SK-N-SH (cell line): ENCODE data around the gene SLC9A4. TPM values are rescaled to one million over a fixed set of nuclear protein-coding genes. Genes with fewer than 3 reads are reported as not detected.
A peak's percentile ranks its signal among the peaks of the same experiment; 100 is the strongest.

Source experiments
- CTCF ChIA-PET: fragments of 300-600, 350-600 bp; formaldehyde crosslinking; extraction: SDS; loops from one replicate; lab custom pipeline; 2021; lab: Yijun Ruan, JAX
- POLR2A ChIA-PET: fragments of 350-600 bp; sonication (Branson Sonifier 250); formaldehyde crosslinking; extraction: SDS; loops from one replicate; lab custom pipeline; 2020; ENCODE audit warnings: antibody characterized with exemption, inconsistent platforms; lab: Yijun Ruan, JAX
- DNase-seq: peaks from one replicate; pipeline ENCODE4 v3.0.0; 2012
- H2AFZ ChIP-seq: fragments of 200-600 bp; sonication (generic); 2 replicates; pipeline ENCODE4 v1.8.1; 2016; ENCODE audit warnings: antibody characterized with exemption, mild to moderate bottlenecking, low read depth
- H3F3A ChIP-seq: fragments of 200-600 bp; sonication (generic); replicated peaks from 2 replicates; pipeline ENCODE3; 2016; ENCODE audit warnings: antibody characterized with exemption, mild to moderate bottlenecking; ENCODE audit not compliant: insufficient read depth
- H3K27ac ChIP-seq, 2 experiments: fragments of 200-500 bp in 1 of 2; fragments of 200-600 bp in 1 of 2; sonication (Bioruptor generic) in 1 of 2; sonication (generic), shearing (Covaris generic) in 1 of 2; 2 replicates each; pipeline versions ENCODE4 v1.5.1 to v1.6.1; 2014 to 2016; ENCODE audit warnings: low read depth in 2 of 2, inconsistent platforms in 1 of 2, low read length in 1 of 2, mild to moderate bottlenecking in 1 of 2, mixed read lengths in 1 of 2
- H3K27me3 ChIP-seq: fragments of 200-600 bp; sonication (generic), shearing (Covaris generic); 2 replicates; pipeline ENCODE4 v1.6.1; 2016; ENCODE audit warnings: mixed run types; ENCODE audit not compliant: insufficient read depth
- H3K36me3 ChIP-seq, 2 experiments: fragments of 200-500 bp in 1 of 2; fragments of 200-600 bp in 1 of 2; sonication (Bioruptor generic) in 1 of 2; sonication (generic) in 1 of 2; replicated peaks in 1 of 2; 2 replicates each; pipeline versions ENCODE3 to v1.5.1; 2014 to 2016; ENCODE audit warnings: low read length in 1 of 2, mild to moderate bottlenecking in 1 of 2; ENCODE audit not compliant: insufficient read depth in 2 of 2, control insufficient read depth in 1 of 2
- H3K4me1 ChIP-seq, 2 experiments: fragments of 200-500 bp in 1 of 2; fragments of 200-600 bp in 1 of 2; sonication (Bioruptor generic) in 1 of 2; sonication (generic), shearing (Covaris generic) in 1 of 2; 2 replicates each; pipeline versions ENCODE4 v1.5.1 to v1.6.1; 2014 to 2016; ENCODE audit warnings: low read depth in 1 of 2, low read length in 1 of 2, mixed run types in 1 of 2; ENCODE audit not compliant: insufficient read depth in 2 of 2, control insufficient read depth in 1 of 2
- H3K4me2 ChIP-seq: fragments of 200-600 bp; sonication (generic), shearing (Covaris generic); 2 replicates; pipeline ENCODE4 v1.6.1; 2017; ENCODE audit warnings: mixed run types
- H3K4me3 ChIP-seq, 2 experiments: fragments of 200-500 bp in 1 of 2; fragments of 200-600 bp in 1 of 2; sonication (Bioruptor generic) in 1 of 2; sonication (generic), shearing (Covaris generic) in 1 of 2; 2 replicates each; pipeline versions ENCODE4 v1.5.1 to v1.8.1; 2014 to 2016; ENCODE audit warnings: low read depth in 2 of 2, inconsistent platforms in 1 of 2, low read length in 1 of 2, mild to moderate bottlenecking in 1 of 2, mixed read lengths in 1 of 2, moderate library complexity in 1 of 2
- H3K79me2 ChIP-seq: fragments of 200-600 bp; sonication (generic); 2 replicates; pipeline ENCODE4 v1.8.1; 2017; ENCODE audit warnings: mild to moderate bottlenecking; ENCODE audit not compliant: insufficient read depth
- H3K9ac ChIP-seq: fragments of 200-600 bp; sonication (generic); 2 replicates; pipeline ENCODE4 v1.6.1; 2017; ENCODE audit warnings: mixed run types
- H3K9me2 ChIP-seq: fragments of 200-600 bp; sonication (generic); 2 replicates; pipeline ENCODE4 v1.6.1; 2017; ENCODE audit warnings: mixed run types
- H3K9me3 ChIP-seq: fragments of 200-600 bp; sonication (generic); 2 replicates; pipeline ENCODE4 v1.6.1; 2017; ENCODE audit warnings: mixed run types, mild to moderate bottlenecking, moderate library complexity
- H4K20me1 ChIP-seq: fragments of 200-600 bp; sonication (generic); 2 replicates; pipeline ENCODE4 v1.6.1; 2017; ENCODE audit warnings: mild to moderate bottlenecking, mixed run types; ENCODE audit not compliant: insufficient read depth
- CHD2 ChIP-seq: fragments of 150-350 bp; IDR thresholded peaks from 2 replicates; pipeline ENCODE4 v1.6.1; 2018; ENCODE audit warnings: low read length; ENCODE audit not compliant: partially characterized antibody
- ELF1 ChIP-seq: IDR thresholded peaks from 2 replicates; pipeline ENCODE4 v1.4.0; 2012
- EZH2phosphoT487 ChIP-seq: fragments of 200-600 bp; sonication (generic); IDR thresholded peaks from 2 replicates; pipeline ENCODE4 v1.6.1; 2017; ENCODE audit warnings: low read depth, mixed run types, mild to moderate bottlenecking, antibody characterized with exemption, moderate library complexity, borderline replicate concordance
- FOSL2 ChIP-seq: IDR thresholded peaks from 2 replicates; pipeline ENCODE4 v1.4.0; 2012; ENCODE audit warnings: low read depth, mild to moderate bottlenecking, moderate library complexity, borderline replicate concordance
- FOXJ3 ChIP-seq: sonication (generic); formaldehyde crosslinking; IDR thresholded peaks from 2 replicates; pipeline ENCODE4 v1.5.1; 2020; ENCODE audit warnings: mild to moderate bottlenecking, missing genetic modification reagents
- GATA2 ChIP-seq: sonication (generic); formaldehyde crosslinking; IDR thresholded peaks from 2 replicates; pipeline ENCODE4 v1.5.0; 2020; ENCODE audit warnings: mild to moderate bottlenecking, missing genetic modification reagents
- MEF2A ChIP-seq: IDR thresholded peaks from 2 replicates; pipeline ENCODE4 v1.4.0; 2012; ENCODE audit warnings: low read depth, borderline replicate concordance
- MXI1 ChIP-seq: IDR thresholded peaks from 2 replicates; pipeline ENCODE4 v1.6.1; 2012; ENCODE audit warnings: mild to moderate bottlenecking, low read depth, low read length, improper control_type of control experiment
- NFIC ChIP-seq: IDR thresholded peaks from 2 replicates; pipeline ENCODE4 v1.4.0; 2012; ENCODE audit warnings: borderline replicate concordance
- NRF1 ChIP-seq: IDR thresholded peaks from 2 replicates; pipeline ENCODE4 v1.6.1; 2012; ENCODE audit warnings: low read depth, mild to moderate bottlenecking, low read length
- POLR2AphosphoS5 ChIP-seq: IDR thresholded peaks from 2 replicates; pipeline ENCODE4 v1.6.1; 2012; ENCODE audit warnings: low read depth, low read length
- RAD21 ChIP-seq: IDR thresholded peaks from 2 replicates; pipeline ENCODE4 v1.6.1; 2012; ENCODE audit warnings: mild to moderate bottlenecking, low read length
- RFX5 ChIP-seq: IDR thresholded peaks from 2 replicates; pipeline ENCODE4 v1.6.1; 2012; ENCODE audit warnings: mild to moderate bottlenecking, improper control_type of control experiment, low read length
- RXRA ChIP-seq: IDR thresholded peaks from 2 replicates; pipeline ENCODE4 v1.4.0; 2012; ENCODE audit warnings: low read depth, mild to moderate bottlenecking, borderline replicate concordance
- SMC3 ChIP-seq: IDR thresholded peaks from 2 replicates; pipeline ENCODE4 v1.6.1; 2012; ENCODE audit warnings: low read depth, low read length, improper control_type of control experiment
- TAF1 ChIP-seq: IDR thresholded peaks from 2 replicates; pipeline ENCODE4 v1.6.1; 2012; ENCODE audit warnings: low read depth, mild to moderate bottlenecking, low read length, moderate library complexity, borderline replicate concordance
- USF2 ChIP-seq: fragments of 150-350 bp; IDR thresholded peaks from 2 replicates; pipeline ENCODE4 v1.6.1; 2017; ENCODE audit warnings: antibody characterized with exemption, low read length, low read depth, borderline replicate concordance
- YY1 ChIP-seq: IDR thresholded peaks from 2 replicates; pipeline ENCODE4 v1.4.0; 2012; ENCODE audit warnings: low read depth, mild to moderate bottlenecking
- WGBS: methylation state at CpG from one replicate; pipeline ENCODE4 v1.1.6; 2017; ENCODE audit warnings: low lambda C conversion rate; 5-methylcytosine and 5-hydroxymethylcytosine counted together
- polyA plus RNA-seq, 3 experiments: library from polyadenylated mRNA; depleted of rRNA; stranded (reverse); fragments of >200 nt; gene quantifications; 2 replicates each; pipeline ENCODE4 v1.2.3, GENCODE V29; 2012
- TF ChIP-seq, protein P1 (sequence below): IDR thresholded peaks from 2 replicates; pipeline ENCODE4 v1.4.0; 2012; ENCODE audit warnings: low read depth, borderline replicate concordance
- TF ChIP-seq, protein P2 (sequence below): IDR thresholded peaks from 2 replicates; pipeline ENCODE4 v1.6.1; 2012; ENCODE audit warnings: mild to moderate bottlenecking, low read depth, low read length, moderate library complexity
- TF ChIP-seq, protein P3 (sequence below): IDR thresholded peaks from 2 replicates; pipeline ENCODE4; 2012
- TF ChIP-seq, protein P4 (sequence below): IDR thresholded peaks from 2 replicates; pipeline ENCODE4 v1.4.0; 2012; ENCODE audit warnings: low read depth, borderline replicate concordance
- TF ChIP-seq, protein P5 (sequence below): fragments of 150-350 bp; IDR thresholded peaks from 2 replicates; pipeline ENCODE4 v1.6.1; 2016; ENCODE audit warnings: mild to moderate bottlenecking, low read depth, low read length

Gene SLC9A4
- polyA plus RNA-seq, 1 of the 3 experiments (the other 2 are of a cell fraction): 0.07 TPM

DNA sequence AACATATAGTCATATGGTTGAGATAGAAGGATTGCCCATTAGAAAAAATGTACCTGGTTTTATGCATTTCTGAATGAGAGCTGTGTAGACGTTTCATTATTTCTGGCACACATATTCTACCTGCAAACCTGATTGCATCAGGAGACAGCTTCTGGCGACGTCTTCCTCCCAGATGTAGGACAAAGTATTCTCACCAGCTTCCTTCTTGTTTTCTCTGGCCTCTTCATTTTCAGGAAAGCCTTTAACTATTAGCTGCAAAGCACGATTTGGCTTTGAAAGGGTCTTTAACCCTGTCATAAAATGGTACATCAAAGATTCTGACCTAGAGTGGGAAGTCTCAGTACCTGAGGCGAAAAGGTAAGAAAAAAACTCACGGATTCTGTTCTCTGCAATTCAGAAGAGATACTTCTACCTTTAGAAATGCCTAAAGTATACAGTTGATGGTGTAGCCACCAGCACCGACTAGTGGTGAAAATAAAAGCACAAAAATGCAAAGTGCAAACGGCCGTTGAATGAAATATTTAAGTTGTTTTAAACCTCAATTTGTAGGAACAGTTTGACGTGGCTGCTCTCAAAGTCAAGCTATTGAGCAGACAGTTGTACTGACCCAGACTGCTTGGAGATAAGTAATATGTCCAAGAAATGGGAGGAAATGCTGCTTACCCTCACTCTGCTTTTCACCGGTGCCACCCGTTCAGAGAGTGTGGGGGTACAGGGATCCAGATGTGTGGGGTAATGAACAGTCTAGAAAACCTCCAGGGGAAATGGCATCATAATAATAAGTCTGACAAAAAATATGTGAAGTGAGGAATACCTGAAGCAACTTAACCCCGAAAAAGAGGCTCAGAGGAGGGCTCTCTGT is 29.8 kb upstream of the SLC9A4 start:
- H3F3A ChIP-seq: no peaks in the 10 kb centered on the region
- TF ChIP-seq TAF1 (no peak), MXI1 (no peak), NFIC (no peak), MEF2A (no peak), FOSL2 (no peak), SMC3 (peak; percentile 21; the same call in 1 of the 2 replicates), EZH2phosphoT487 (no peak), NRF1 (no peak), YY1 (no peak), ELF1 (no peak), RAD21 (peak; percentile 54), USF2 (no peak), CHD2 (no peak), RFX5 (no peak), POLR2AphosphoS5 (no peak), FOXJ3 (CRISPR knock-in tag) (no peak), RXRA (no peak), GATA2 (CRISPR knock-in tag) (no peak)
- TF ChIP-seq, protein P1, sequence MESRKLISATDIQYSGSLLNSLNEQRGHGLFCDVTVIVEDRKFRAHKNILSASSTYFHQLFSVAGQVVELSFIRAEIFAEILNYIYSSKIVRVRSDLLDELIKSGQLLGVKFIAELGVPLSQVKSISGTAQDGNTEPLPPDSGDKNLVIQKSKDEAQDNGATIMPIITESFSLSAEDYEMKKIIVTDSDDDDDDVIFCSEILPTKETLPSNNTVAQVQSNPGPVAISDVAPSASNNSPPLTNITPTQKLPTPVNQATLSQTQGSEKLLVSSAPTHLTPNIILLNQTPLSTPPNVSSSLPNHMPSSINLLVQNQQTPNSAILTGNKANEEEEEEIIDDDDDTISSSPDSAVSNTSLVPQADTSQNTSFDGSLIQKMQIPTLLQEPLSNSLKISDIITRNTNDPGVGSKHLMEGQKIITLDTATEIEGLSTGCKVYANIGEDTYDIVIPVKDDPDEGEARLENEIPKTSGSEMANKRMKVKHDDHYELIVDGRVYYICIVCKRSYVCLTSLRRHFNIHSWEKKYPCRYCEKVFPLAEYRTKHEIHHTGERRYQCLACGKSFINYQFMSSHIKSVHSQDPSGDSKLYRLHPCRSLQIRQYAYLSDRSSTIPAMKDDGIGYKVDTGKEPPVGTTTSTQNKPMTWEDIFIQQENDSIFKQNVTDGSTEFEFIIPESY: no peak
- TF ChIP-seq, protein P2, sequence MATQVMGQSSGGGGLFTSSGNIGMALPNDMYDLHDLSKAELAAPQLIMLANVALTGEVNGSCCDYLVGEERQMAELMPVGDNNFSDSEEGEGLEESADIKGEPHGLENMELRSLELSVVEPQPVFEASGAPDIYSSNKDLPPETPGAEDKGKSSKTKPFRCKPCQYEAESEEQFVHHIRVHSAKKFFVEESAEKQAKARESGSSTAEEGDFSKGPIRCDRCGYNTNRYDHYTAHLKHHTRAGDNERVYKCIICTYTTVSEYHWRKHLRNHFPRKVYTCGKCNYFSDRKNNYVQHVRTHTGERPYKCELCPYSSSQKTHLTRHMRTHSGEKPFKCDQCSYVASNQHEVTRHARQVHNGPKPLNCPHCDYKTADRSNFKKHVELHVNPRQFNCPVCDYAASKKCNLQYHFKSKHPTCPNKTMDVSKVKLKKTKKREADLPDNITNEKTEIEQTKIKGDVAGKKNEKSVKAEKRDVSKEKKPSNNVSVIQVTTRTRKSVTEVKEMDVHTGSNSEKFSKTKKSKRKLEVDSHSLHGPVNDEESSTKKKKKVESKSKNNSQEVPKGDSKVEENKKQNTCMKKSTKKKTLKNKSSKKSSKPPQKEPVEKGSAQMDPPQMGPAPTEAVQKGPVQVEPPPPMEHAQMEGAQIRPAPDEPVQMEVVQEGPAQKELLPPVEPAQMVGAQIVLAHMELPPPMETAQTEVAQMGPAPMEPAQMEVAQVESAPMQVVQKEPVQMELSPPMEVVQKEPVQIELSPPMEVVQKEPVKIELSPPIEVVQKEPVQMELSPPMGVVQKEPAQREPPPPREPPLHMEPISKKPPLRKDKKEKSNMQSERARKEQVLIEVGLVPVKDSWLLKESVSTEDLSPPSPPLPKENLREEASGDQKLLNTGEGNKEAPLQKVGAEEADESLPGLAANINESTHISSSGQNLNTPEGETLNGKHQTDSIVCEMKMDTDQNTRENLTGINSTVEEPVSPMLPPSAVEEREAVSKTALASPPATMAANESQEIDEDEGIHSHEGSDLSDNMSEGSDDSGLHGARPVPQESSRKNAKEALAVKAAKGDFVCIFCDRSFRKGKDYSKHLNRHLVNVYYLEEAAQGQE: no peak
- TF ChIP-seq, protein P3, sequence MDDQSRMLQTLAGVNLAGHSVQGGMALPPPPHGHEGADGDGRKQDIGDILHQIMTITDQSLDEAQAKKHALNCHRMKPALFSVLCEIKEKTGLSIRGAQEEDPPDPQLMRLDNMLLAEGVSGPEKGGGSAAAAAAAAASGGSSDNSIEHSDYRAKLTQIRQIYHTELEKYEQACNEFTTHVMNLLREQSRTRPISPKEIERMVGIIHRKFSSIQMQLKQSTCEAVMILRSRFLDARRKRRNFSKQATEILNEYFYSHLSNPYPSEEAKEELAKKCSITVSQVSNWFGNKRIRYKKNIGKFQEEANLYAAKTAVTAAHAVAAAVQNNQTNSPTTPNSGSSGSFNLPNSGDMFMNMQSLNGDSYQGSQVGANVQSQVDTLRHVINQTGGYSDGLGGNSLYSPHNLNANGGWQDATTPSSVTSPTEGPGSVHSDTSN: no peak
- TF ChIP-seq, protein P4, sequence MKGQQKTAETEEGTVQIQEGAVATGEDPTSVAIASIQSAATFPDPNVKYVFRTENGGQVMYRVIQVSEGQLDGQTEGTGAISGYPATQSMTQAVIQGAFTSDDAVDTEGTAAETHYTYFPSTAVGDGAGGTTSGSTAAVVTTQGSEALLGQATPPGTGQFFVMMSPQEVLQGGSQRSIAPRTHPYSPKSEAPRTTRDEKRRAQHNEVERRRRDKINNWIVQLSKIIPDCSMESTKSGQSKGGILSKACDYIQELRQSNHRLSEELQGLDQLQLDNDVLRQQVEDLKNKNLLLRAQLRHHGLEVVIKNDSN: no peak
- TF ChIP-seq, protein P5, sequence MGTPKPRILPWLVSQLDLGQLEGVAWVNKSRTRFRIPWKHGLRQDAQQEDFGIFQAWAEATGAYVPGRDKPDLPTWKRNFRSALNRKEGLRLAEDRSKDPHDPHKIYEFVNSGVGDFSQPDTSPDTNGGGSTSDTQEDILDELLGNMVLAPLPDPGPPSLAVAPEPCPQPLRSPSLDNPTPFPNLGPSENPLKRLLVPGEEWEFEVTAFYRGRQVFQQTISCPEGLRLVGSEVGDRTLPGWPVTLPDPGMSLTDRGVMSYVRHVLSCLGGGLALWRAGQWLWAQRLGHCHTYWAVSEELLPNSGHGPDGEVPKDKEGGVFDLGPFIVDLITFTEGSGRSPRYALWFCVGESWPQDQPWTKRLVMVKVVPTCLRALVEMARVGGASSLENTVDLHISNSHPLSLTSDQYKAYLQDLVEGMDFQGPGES: no peak

More for the DNA sequence above, 29.8 kb upstream of the SLC9A4 start:
- no peak overlapping the region for H2AFZ ChIP-seq
- H3K36me3 ChIP-seq: no peaks in the 10 kb centered on the region
- no peak overlapping the region; a peak in 1 of 4 replicates for H3K4me3 ChIP-seq
- no peaks in the 10 kb centered on the region for H3K79me2 ChIP-seq
- no peak overlapping the region for H3K27ac ChIP-seq
- no peaks in the 10 kb centered on the region for H3K4me1 ChIP-seq
- under 1% methylated on average over 13 of the region's 13 CpGs for WGBS
- no peaks in the 10 kb centered on the region for H4K20me1 ChIP-seq
- ChIA-PET CTCF (interaction anchor here (0.8 to 2.7 kb wide), 10 partner anchors 9 to 472 kb away, joined by 3 to 11 read pairs (median 4); partner anchors contain the start of gene SLC9A4), POLR2A (no interaction called here)
- H3K9me2 ChIP-seq: no peaks in the 10 kb centered on the region
- peaks cover 33% of the 10 kb centered on the region; the same call in 1 of the 2 replicates for H3K27me3 ChIP-seq
- H3K9ac ChIP-seq: no peak overlapping the region
- DNase-seq: no peak
- H3K4me2 ChIP-seq: no peak overlapping the region
- H3K9me3 ChIP-seq: no peaks in the 10 kb centered on the region
